ENCODE results near the gene CFAP46.

The CFAP46 gene

DNA sequence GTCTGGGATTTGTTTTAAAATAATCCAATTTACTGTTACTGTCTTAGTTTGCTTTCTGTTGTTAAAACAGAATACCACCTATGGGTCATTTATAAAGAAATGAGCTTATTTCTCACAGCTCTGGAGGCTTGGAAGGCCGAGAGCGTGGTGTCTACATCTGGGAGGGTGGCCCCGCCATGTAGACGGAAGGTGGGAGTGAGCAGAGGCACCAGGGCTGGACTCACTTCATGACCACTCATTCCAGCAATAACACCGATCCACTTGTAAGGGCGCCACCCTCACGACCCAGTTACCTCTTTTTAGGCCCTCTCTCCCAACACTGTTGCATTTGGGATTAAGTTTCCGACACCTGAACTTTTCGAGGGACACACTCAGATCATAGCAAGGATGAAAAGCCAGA lies 36.2 kb upstream of the CFAP46 start:
- Histone ChIP-seq H3F3A (ENCODE audit: low read depth) (no peaks in the 10 kb centered on the region), H3K9me2 (replicated peaks; ENCODE audit: low read depth, low read length) (no peaks in the 10 kb centered on the region), H3K4me1 (ENCODE audit: insufficient read depth, low read length, poor library complexity, severe bottlenecking) (no peaks in the 10 kb centered on the region), H3K9me3 (ENCODE audit: insufficient read depth, low read depth, low read length) (peaks cover 4% of the 10 kb centered on the region; the same call in 1 of the 2 replicates), H3K27me3 (ENCODE audit: insufficient read depth, low read length, poor library complexity, severe bottlenecking) (no peaks in the 10 kb centered on the region), H3K9ac (ENCODE audit: low read depth, low read length, poor library complexity, severe bottlenecking) (no peak overlapping the region), H4K20me1 (ENCODE audit: insufficient read depth, low read length, poor library complexity, severe bottlenecking) (no peaks in the 10 kb centered on the region), H3K4me2 (ENCODE audit: low read depth, low read length, poor library complexity, severe bottlenecking) (no peak overlapping the region), H3K79me2 (ENCODE audit: insufficient read depth, low read length) (no peaks in the 10 kb centered on the region), H3K36me3 (ENCODE audit: insufficient read depth, low read length) (no peaks in the 10 kb centered on the region), H3K4me3 (ENCODE audit: low read length, poor library complexity, severe bottlenecking) (no peak overlapping the region), H2AFZ (ENCODE audit: low read length) (no peak overlapping the region)
- TF ChIP-seq EZH2phosphoT487 (IDR thresholded peaks at IDR 0.05; ENCODE audit: borderline replicate concordance), result no peak
- TF ChIP-seq, protein P1, sequence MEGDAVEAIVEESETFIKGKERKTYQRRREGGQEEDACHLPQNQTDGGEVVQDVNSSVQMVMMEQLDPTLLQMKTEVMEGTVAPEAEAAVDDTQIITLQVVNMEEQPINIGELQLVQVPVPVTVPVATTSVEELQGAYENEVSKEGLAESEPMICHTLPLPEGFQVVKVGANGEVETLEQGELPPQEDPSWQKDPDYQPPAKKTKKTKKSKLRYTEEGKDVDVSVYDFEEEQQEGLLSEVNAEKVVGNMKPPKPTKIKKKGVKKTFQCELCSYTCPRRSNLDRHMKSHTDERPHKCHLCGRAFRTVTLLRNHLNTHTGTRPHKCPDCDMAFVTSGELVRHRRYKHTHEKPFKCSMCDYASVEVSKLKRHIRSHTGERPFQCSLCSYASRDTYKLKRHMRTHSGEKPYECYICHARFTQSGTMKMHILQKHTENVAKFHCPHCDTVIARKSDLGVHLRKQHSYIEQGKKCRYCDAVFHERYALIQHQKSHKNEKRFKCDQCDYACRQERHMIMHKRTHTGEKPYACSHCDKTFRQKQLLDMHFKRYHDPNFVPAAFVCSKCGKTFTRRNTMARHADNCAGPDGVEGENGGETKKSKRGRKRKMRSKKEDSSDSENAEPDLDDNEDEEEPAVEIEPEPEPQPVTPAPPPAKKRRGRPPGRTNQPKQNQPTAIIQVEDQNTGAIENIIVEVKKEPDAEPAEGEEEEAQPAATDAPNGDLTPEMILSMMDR (conservative IDR thresholded peaks at IDR 0.05; ENCODE audit: low read length), result no peak

DNA sequence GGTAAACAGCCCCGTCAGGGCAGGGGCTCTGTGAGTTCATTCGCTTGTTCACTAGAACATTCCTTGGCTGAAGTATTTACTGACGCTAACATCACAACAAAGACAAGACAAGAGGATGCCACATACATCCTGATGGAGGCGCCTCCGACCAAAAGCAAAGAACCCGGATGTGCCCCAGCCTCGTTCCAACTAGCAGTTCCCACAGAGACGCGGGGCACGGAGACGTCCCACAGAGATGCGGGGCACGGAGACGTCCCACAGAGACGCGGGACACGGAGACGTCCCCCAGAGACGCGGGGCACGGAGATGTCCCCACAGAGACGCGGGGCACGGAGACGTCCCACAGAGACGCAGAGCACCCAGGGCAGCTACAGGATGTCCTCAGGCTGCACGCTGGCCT lies 35.4 kb upstream of the CFAP46 start:
- Histone ChIP-seq H3K9me2 (replicated peaks; ENCODE audit: low read depth, low read length) (no peaks in the 10 kb centered on the region), H3K9ac (ENCODE audit: low read depth, low read length, poor library complexity, severe bottlenecking) (no peak overlapping the region), H3K4me3 (ENCODE audit: low read length, poor library complexity, severe bottlenecking) (no peak overlapping the region), H2AFZ (ENCODE audit: low read length) (no peak overlapping the region), H3K79me2 (ENCODE audit: insufficient read depth, low read length) (no peaks in the 10 kb centered on the region), H3K36me3 (ENCODE audit: insufficient read depth, low read length) (no peaks in the 10 kb centered on the region), H4K20me1 (ENCODE audit: insufficient read depth, low read length, poor library complexity, severe bottlenecking) (no peaks in the 10 kb centered on the region), H3F3A (ENCODE audit: low read depth) (no peaks in the 10 kb centered on the region), H3K4me1 (ENCODE audit: insufficient read depth, low read length, poor library complexity, severe bottlenecking) (no peaks in the 10 kb centered on the region), H3K27me3 (ENCODE audit: insufficient read depth, low read length, poor library complexity, severe bottlenecking) (no peaks in the 10 kb centered on the region), H3K9me3 (ENCODE audit: insufficient read depth, low read depth, low read length) (peaks cover 11% of the 10 kb centered on the region; the same call in 1 of the 2 replicates), H3K4me2 (ENCODE audit: low read depth, low read length, poor library complexity, severe bottlenecking) (no peak overlapping the region)
- TF ChIP-seq, protein P1 (conservative IDR thresholded peaks at IDR 0.05; ENCODE audit: low read length), result no peak
- no peak for TF ChIP-seq EZH2phosphoT487 (IDR thresholded peaks at IDR 0.05; ENCODE audit: borderline replicate concordance)

DNA sequence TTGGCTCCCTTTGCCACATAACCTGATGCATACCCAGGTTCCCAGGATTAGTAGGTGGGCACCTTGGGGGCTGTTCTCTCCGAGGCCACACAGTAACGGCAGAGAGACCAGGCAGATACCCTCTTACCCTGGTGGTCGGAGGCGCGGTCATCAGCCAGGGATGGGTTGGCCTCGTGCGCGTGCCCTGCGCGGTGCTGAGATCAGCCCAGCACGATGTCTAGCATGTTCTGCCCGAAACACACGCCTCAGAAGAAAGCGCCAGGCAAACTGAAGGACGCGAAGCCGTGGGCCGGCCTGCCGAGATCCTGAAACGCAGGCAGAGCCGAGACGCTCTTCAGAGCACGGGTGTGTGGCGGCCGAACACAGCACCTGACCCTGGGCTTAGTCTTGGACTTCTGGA lies 34.7 kb upstream of the CFAP46 start:
- no peaks in the 10 kb centered on the region for H3K36me3 ChIP-seq (ENCODE audit: insufficient read depth, low read length)
- no peaks in the 10 kb centered on the region for H3K27me3 ChIP-seq (ENCODE audit: insufficient read depth, low read length, poor library complexity, severe bottlenecking)
- H2AFZ ChIP-seq (ENCODE audit: low read length), result no peak overlapping the region
- peaks cover 17% of the 10 kb centered on the region; the same call in 1 of the 2 replicates for H3K9me3 ChIP-seq (ENCODE audit: insufficient read depth, low read depth, low read length)
- H3K9ac ChIP-seq (ENCODE audit: low read depth, low read length, poor library complexity, severe bottlenecking), result no peak overlapping the region
- H3K4me1 ChIP-seq (ENCODE audit: insufficient read depth, low read length, poor library complexity, severe bottlenecking), result no peaks in the 10 kb centered on the region
- H3K79me2 ChIP-seq (ENCODE audit: insufficient read depth, low read length), result no peaks in the 10 kb centered on the region
- H3K4me3 ChIP-seq (ENCODE audit: low read length, poor library complexity, severe bottlenecking), result no peak overlapping the region
- TF ChIP-seq, protein P1 (conservative IDR thresholded peaks at IDR 0.05; ENCODE audit: low read length), result no peak
- no peak for TF ChIP-seq EZH2phosphoT487 (IDR thresholded peaks at IDR 0.05; ENCODE audit: borderline replicate concordance)
- H3K4me2 ChIP-seq (ENCODE audit: low read depth, low read length, poor library complexity, severe bottlenecking), result no peak overlapping the region
- H3F3A ChIP-seq (ENCODE audit: low read depth), result no peaks in the 10 kb centered on the region
- H4K20me1 ChIP-seq (ENCODE audit: insufficient read depth, low read length, poor library complexity, severe bottlenecking), result no peaks in the 10 kb centered on the region
- H3K9me2 ChIP-seq (replicated peaks; ENCODE audit: low read depth, low read length), result no peaks in the 10 kb centered on the region
